ENCODE measurements around the gene TSPYL1.
"Not testable (repeated sequence)": the region's sequence is repeated elsewhere in the genome, so short reads cannot be mapped to it uniquely, and the experiment has no call there.

TSPYL1 gene

GRCh38 chr6:116279232-116280160, at the start of gene TSPYL1:
TSPYL1 (minus strand) TSS chr6:116279930; CDS start chr6:116279830, 100 bp downstream.
- peak; percentile 89 to 97 for DNase-seq

GRCh38 chr6:116329156-116329555, 49.4 kb upstream of the TSPYL1 start:
- DNase-seq, result no peak

- no peak for DNase-seq
Observed at GRCh38 chr6:116328528-116328903, 48.8 kb upstream of the TSPYL1 start.

GRCh38 chr6:116327803-116328527, 48.2 kb upstream of the TSPYL1 start:
- no peak for DNase-seq

- no peak for DNase-seq
Observed at GRCh38 chr6:116326996-116327395, 47.3 kb upstream of the TSPYL1 start.

- no peak for DNase-seq
Observed at GRCh38 chr6:116326181-116326671, 46.5 kb upstream of the TSPYL1 start.

GRCh38 chr6:116325634-116326132, 46.0 kb upstream of the TSPYL1 start:
- DNase-seq, result not testable (repeated sequence)

GRCh38 chr6:116323863-116324262, 44.1 kb upstream of the TSPYL1 start:
- DNase-seq, result no peak

- not testable (repeated sequence) for DNase-seq
Observed at GRCh38 chr6:116321933-116322332, 42.2 kb upstream of the TSPYL1 start.

GRCh38 chr6:116316772-116317467, 37.2 kb upstream of the TSPYL1 start:
- DNase-seq, result no peak

GRCh38 chr6:116314878-116315277, 35.1 kb upstream of the TSPYL1 start:
- no peak for DNase-seq

GRCh38 chr6:116314218-116314617, 34.5 kb upstream of the TSPYL1 start:
- no peak for DNase-seq

- no peak for DNase-seq
Observed at GRCh38 chr6:116313101-116313776, 33.5 kb upstream of the TSPYL1 start.

GRCh38 chr6:116309657-116310056, 29.9 kb upstream of the TSPYL1 start:
- DNase-seq, result no peak

- no peak for DNase-seq
Observed at GRCh38 chr6:116309001-116309400, 29.3 kb upstream of the TSPYL1 start.

GRCh38 chr6:116307633-116308032, 27.9 kb upstream of the TSPYL1 start:
- DNase-seq, result no peak

GRCh38 chr6:116307001-116307400, 27.3 kb upstream of the TSPYL1 start:
- no peak for DNase-seq

GRCh38 chr6:116304538-116305097, 24.9 kb upstream of the TSPYL1 start:
- no peak for DNase-seq

GRCh38 chr6:116301104-116301503, 21.4 kb upstream of the TSPYL1 start:
- no peak for DNase-seq

GRCh38 chr6:116300566-116300965, 20.8 kb upstream of the TSPYL1 start:
- DNase-seq, result no peak

- DNase-seq, result no peak
Observed at GRCh38 chr6:116298973-116299372, 19.2 kb upstream of the TSPYL1 start.

- DNase-seq, result no peak
Observed at GRCh38 chr6:116298273-116298672, 18.5 kb upstream of the TSPYL1 start.
